ENCODE results near the gene SMCR8.

- TF ChIP-seq REST (IDR thresholded peaks at IDR 0.05; ENCODE audit: borderline replicate concordance) = no peak
- no peak for TF ChIP-seq REST (CRISPR knock-in tag; IDR thresholded peaks at IDR 0.05; ENCODE audit: low read depth)
- no peak for TF ChIP-seq NR2C2 (CRISPR knock-in tag; IDR thresholded peaks at IDR 0.05)
- TF ChIP-seq NR2C2 (tag; IDR thresholded peaks at IDR 0.05) = no peak
- TF ChIP-seq ZNF24 (IDR thresholded peaks at IDR 0.05) = no peak
- TF ChIP-seq SP1 (CRISPR knock-in tag; IDR thresholded peaks at IDR 0.05) = no peak
These were observed 44.8 kb upstream of the SMCR8 start for GRCh38 chr17:18270046-18270931.

Data from K562 (cell line).